HG03045 (cell line): Measurements from ENCODE around the gene SLIT3.

Experiments
- ATAC-seq: cut with Tn5 transposase; IDR thresholded peaks from one replicate; pipeline ENCODE4 v1.9.1; 2021; ENCODE audit warnings: mild to moderate bottlenecking, moderate library complexity; ENCODE audit not compliant: unreplicated experiment

The SLIT3 gene

DNA sequence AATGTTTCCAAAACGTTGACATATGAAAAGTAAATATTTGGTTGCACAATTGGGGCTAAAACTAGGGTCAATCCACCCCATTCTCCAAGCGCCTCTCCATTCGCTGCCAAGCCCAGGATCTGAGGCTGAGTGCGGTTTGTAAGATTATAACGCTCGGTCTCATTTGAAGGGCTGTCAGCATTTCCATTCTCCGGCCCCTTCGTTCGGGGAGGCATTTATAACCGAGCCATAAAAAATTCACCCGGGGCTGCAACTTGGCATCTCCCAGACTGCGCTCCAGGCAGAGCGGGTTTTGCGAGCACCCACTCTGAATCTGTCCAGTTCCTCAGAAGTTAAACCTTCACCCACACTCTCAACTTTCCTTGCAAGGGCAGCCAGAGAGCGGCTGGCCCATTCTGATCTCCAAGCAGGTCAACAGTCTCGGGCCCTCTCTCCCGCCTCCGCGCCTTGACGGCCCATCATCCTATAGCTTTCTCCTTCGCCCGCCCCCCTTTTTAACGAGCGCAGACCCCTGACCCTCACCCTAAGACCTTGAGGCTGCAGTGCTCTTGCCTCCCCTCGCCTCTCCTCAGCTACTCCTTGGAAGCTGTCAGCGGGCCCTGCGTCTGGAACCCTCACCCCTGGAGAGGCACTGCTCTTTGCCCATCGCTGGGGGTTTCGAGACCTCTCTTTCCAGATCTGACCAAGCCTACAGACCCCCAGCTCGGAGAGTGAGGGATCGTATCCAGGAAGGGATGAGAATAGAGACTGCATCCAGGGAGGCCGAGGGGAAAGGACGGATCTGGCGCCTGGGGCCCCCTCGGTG lies 1.1 kb downstream of the SLIT3 start:
- no peak for ATAC-seq

DNA sequence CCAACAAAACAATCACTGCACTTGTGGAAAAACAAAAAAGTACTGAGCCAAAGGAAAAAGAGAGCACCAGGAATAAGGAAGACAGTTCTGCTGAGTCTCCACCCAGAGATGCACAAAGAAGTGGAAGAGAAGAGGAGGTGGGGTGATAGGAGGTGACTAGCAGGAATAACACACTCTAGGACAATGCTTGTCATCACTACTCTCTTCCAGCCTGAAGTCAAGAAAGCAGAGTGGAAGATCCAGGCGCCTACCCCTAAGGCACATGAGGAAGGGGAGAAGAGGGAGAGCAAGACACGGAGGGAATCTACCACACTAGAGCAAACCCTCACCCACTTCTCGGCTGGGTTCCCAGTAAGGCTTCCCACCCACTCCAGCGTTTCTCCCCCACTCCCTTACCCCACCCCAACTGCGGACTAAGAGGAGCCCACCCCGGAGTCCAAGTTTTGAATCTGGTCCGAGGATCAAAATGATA lies 1.7 kb downstream of the SLIT3 start:
- ATAC-seq: no peak

DNA sequence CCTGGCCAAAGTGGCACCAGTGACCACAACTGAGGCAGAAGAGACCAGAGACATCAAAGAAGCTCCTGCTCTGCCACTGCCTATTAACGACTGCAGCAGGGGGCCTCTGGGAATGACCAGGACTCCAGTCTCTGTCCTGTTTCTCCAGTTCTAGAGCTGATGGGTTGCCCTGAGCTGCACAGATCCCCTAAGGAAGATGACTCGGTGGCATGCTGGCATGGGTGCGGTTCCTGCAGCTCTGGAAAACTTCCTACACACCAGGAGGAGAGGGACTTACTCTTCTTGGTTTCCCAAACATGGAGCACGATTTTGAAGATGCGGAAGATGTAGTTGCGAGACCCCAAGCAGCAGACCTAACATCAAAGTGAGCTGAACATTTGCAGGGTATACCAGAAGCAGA lies 2.7 kb downstream of the SLIT3 start:
- no peak for ATAC-seq

DNA sequence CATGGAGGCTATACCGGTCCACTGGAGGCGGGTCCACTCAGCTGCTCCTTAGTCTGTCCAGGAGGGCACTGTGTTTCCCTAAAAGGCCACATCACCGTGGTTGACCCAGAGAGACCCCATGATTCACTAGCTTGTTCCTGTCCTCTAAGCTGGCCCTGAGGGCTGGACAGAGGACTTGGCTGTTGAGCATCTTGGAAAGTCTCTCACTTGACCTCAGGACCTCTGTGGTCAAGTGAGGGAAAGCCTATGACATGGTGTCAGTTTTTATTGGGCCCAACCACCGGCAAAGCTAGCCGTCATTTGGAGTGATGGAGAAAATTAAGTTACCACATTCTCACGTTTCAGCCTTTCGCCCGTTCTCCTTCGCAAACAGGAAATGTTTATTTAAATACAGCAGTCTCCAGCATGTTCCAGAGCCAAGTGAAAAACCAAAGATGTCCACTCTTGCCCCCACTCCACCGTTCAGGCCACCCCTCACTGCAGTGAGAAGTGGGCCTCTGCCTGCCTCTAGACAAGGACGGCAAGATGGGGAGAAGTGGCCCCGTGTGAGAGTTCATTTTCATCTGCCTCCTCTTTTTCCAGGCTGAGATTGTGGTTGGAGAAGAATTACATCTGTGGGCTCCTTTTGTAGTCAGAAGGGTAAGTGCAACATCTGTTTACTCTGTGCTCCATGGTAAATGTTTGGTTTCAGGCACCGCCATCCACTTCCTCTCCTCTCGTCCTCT lies 4.4 kb downstream of the SLIT3 start:
- ATAC-seq: no peak

DNA sequence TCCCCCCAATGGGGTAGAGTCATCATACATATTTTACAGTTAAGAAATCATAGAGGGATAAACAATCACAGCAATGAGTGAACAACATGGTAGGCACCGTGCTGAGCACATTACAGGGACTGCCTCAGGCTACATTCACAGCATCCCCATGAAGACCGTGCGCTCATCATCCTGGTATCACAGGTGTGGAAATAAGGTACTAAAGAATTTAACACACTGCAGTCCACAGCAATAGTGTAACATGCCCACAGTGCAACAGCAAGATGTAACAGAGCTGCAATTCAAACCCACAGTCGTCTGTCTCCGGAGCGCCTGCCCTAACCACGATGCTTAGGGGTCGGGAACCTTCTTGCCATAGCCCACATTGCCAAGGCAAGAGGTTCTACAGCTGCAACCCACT lies 5.6 kb downstream of the SLIT3 start:
- ATAC-seq: no peak

DNA sequence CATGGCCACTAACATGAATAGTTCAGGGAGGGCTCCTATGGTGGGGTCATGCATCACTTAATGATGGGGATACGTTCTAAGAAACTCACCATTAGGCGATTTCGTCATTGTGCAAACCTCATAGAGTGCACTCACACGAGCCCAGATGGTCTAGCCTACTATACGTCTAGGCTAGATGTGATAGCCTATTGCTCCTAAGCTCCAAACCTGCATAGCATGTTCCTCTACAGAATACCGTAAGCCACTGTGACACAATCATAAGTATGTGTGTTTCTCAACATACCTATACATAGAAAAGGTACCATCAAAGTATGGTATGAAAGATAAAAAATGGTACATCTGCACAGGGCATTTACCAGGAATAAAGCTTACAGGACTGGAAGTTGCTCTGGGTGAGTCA lies 6.3 kb downstream of the SLIT3 start:
- ATAC-seq: no peak

DNA sequence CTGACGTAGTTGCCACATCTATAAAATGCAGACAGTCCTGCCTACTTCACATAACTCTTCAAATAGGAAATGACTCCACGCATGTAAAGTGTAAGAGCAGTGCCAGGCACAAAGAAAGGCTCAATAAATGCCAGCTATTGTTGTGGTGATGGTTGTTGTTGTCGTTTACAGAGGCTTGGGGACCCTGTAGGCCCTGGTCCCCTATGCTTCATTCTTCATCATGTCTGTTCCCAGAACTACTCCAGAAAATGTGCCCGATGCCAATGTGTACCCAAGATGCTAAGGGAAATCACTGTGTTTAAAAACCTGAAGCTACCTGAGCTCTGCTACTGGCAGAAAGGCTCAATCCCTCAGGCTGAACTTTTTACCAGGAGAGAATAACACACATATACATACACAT lies 9.1 kb downstream of the SLIT3 start:
- no peak for ATAC-seq

DNA sequence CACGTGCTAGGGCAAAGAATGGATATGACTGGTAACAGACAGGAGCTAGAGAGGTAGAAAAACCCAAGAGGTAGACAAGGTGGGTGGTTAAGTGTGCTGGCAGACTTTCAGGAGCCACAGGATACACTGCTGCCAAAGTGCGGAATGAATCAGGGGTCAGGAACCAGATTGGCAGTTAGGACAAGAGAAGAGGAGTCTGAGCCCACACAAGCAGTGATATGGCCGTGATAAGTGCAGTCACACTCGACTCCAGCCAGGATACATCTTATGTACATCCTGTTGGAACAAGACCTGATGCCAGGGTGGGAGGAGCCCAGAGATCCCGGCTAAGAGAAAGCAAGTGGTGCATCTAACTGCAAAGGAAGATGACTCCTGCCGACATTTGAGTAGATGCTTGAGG lies 10.0 kb downstream of the SLIT3 start:
- no peak for ATAC-seq

DNA sequence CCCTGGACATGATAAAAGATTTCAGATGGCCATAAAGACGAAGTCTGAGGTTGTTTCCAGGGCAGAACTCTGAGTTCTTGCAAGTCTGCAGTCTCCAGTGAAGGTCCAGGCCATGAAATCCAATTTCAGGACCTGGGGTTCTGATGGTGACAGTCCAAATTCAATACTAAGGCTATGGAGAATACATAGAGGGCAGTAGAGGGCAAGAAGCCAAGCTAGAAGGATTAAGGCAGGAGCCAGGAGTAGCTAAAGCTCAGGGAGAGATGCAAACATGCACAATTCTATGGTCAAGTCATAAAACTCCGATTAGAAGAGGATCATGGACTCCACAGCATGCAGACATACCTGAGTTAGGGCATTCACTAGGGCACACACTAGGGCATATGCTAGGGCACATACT lies 11.4 kb downstream of the SLIT3 start:
- ATAC-seq: no peak

DNA sequence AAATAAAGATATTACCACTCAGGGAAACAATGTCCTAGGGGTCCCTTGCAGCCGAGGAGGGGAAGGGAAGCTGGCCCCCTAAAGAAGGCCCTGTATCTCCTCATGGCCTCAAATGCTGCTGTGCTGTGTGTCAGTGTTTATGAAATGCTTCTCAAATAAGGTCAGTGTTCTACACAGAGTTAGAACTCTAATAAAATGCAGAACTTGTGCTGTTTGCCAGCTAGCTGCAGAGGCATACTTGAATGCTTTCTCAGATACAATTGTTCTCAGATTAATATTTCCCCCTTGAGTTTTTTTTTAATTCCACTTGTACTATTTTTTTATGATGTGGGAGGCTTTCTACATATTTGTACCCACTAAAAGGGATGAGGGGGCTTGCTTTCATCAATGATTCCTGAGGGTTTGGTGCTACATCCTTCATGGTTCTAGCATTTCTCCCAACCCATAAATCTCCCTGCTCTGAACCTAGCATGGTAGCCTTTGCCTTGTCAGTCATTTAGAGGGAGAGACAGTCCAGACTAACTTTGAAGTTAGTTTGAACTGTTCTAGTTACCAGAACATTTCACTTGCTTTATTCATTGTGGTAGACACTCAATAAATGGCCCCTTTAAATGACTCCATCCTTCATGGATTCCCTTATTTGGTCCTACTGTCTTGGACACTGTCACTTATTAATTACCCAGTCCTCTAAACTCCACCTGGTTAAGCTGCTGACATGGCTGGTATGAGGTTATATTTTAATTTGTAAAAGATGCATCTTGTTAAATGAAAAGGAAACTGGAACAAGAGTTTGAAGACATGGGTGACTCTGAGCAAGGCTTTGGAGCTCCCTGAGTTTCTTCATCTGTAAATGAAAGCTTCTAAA lies 12.6 kb downstream of the SLIT3 start:
- no peak for ATAC-seq

DNA sequence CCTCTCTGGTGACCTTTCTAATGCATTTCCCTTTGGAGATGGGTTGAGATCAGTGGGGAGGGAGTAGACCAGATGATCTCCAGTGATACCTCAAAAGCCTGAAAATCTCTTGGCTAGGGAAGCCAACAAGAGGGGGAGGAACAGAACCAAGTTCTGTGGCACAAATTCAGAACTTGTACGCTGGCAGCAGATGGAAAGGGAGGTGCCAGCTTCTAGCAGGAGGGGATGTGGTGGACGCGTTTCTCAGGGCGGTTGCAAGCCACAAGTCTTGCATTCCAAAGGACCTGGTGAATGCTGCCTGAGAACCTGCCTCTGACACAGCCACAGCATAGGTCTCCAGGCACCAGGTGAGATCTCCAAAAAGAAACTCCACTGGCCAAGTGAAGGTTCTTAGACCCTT lies 13.4 kb downstream of the SLIT3 start:
- no peak for ATAC-seq

DNA sequence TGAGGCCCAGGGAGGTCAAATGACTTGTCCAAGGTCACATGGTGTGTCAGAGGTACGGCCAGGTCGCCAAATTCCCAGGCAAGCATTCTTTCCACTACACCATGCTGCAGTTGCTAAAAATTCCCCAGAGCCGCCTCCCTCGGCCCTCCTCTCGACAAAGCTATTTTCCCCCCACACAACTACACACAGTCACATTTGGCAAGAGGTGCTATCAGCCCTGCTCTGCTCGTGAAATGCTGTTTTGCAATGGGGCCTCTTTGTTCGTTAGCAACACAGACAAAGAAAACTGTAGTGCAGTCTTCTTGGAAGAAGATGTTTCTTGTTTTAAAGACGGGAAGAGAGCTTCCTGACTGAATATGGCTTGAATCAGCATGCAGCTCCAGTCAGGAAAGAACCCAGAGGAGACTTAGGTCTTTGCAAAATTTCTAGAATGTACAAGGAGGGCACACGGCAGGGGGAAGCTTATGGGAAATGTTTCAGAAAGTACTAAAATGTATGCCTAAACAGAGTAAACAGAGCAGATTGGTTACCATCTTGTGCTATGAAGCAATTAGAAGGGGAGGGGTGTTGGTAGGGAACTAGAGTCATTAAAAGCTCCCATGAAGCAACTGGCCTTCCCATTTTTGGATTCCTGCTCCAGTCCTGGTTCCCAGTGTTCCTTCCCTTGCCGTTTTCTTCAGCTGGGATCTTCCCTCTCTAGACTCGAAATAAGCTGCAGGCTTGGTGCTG lies 14.2 kb downstream of the SLIT3 start:
- ATAC-seq: no peak

DNA sequence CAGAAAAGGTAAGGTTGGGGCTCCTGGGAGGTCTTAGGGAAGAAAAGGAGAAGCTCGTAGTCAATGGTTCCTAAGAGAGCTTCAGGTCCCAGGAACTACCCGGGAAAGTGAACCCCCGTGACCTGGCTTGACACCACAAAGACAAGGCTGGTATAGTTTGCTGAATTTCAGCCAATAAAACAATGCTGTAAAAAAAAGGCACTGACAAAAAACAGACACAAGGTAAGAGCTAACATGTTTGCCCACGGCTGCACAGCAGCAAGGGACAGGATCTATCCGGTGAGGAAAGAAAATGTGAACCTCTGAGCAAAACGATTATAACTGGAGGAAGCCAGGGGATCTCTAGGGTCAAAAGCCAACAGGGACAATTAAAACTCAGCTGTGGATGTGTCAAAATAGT lies 17.1 kb downstream of the SLIT3 start:
- ATAC-seq: no peak

DNA sequence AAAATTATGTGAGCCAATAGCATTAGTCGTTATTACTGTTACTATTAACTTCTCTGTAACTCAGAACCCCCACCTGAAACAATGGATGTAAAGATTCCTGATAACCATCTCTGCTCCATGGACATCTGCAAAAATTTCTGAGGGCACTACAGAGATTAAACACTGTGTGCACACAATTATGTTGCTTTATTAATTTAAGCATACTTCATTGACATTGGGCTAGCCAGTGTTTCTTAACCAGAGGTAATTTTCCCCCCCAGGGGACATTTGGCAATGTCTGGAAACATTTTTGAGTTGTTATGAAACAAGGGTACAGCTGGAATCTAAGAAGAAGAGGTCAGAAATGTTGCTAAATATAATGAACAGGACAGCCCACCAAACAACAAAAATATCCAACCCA lies 19.3 kb downstream of the SLIT3 start:
- no peak for ATAC-seq

DNA sequence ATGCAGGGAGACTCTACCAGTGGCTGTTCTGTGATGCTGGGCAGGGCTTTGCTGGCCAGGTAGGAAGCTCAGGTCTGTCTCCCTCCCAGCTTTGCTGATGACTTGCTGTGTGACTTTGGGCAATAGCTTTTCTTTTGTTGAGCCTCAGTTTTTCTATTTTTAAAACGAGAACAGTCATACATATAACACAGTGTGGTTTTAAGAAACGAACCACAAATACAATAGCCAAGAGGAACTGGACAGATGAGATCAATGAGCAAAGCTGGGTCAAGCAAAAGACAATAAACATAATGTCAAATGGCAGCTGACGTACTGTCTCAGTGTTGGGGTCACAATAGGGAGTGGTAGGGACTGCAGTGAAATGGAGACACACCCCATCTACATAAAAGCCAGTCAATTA lies 20.2 kb downstream of the SLIT3 start:
- no peak for ATAC-seq

DNA sequence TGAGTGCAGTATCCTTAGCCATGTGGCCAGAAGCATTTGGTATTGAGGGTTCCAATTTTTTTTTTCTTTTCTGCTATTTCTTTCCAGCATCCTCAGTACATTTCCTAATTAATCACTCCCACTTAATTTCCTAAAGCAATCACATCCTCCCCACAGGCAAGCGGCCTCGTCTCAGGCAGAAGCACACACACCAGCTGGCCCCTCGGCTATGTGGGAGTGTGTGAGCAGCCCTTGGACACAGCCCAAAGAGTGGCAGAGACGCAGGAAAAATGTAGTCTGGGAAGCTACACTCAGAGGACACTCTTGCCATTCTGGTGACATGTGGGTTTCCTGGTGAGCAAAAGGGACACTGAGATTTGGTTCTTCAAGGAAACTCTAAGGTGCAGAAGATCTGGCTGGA lies 20.7 kb downstream of the SLIT3 start:
- no peak for ATAC-seq

DNA sequence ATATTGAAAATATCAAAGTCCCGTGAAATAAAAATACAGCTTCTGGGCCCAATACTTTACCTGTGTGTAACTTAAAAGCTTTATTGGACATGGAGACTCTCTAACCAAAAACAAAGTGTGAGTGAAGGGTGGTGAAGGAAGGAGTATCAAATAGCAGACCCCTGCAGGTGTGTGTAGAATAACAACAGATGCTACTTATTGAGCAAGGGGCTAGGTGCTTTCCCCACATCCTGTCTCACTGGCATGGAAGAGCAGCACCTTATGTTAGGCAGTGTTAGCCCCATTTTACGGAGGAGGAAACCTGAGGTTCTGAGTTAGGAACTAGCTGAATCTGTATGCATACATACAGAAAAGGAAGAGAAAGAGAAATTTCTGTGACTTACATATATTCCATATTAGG lies 21.8 kb downstream of the SLIT3 start:
- ATAC-seq: no peak

DNA sequence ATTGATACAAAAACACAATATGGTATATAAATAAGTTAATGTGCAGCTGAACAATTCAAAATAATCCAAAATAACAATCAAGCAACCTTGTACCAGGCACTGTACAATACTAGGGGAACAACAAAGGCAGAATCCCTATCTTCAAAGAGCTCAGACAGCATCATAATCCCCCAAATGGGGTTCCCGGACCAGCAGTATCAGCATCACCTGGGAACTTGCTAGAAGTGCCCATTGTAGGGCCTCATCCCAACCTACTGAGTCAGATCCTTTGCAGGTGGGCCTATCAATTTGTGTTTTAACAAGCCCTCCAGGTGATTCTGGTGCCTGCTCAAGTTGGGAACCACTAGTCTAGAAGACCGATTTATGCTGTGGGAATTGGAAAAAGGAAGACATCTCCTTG lies 27.1 kb downstream of the SLIT3 start:
- ATAC-seq: no peak

DNA sequence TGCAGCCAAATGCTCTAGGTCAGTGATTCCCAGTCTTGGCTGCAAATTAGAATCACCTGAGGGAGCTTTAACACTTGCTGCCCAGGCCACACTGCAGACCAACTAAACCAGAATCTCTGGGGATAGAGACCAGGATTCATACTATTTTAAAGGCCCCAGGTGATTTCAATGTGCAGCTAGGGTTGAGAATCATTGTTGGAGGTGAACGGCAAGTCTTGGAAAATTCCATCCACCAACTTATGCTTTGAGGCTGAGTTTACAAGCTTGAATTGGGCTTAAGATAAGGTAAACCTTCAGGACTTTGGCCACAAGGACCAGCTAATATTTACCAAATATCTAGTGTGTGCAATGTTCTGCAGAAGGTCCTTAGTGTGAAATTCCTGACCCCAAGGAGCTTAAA lies 27.5 kb downstream of the SLIT3 start:
- no peak for ATAC-seq

DNA sequence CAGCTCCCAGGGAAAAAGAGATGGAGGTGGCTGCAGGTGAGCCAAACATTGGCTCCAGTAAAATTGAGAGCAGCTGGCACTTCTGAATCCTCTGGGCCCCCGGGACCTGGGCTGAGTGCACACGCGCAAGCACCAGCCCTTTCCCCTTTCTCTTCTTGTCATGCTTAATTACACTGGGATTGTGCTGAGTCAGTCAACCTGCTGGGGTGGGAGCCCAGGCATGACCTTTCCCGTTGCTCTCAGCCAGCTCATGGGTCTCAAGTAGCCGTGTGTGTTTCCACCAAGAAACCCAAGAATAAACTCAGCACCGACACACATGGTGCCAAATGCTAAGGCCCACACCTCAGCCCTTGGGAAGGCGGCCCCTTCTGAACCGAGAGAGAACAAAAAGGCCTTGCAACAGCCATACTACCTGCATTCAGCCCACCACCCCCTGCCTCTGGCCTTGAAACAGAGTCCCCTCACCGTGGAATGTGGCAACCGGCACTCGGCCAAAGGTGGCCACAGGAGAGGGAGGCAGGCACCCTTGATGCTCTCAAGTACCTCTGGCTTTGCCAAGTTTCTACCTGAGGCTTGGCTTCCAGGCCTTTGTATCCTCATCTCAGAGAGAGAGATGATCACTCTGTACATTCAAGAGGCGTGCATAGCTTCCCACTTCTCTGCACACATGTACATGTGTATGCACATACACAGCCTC lies 28.1 kb downstream of the SLIT3 start:
- ATAC-seq: no peak
